Measurements from ENCODE around the gene RASSF3.

DNA sequence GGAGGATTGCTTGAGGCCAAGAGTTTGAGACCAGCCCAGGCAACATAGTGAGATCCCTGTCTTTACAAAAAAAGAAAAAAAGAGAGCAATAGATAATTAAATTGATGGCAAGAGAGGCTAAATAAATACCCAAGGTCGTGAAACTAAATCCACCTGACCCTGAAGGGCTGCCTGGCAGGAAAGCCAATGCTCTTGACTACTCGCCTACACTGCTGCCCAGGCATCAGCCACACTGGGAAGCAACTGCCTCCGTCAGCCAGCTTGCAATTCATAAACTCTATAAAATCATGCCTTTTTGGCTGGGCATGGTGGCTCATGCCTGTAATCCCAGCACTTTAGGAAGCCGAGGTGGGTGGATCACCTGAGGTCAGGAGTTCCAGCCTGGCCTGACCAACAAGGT lies 31.7 kb upstream of the RASSF3 start:
- TF ChIP-seq POLR2A (IDR thresholded peaks at IDR 0.05; ENCODE audit: low read depth, low read length) (no peak), POLR2AphosphoS5 (IDR thresholded peaks at IDR 0.05; ENCODE audit: low read depth, low read length) (no peak), SPI1 (IDR thresholded peaks at IDR 0.05; ENCODE audit: low read depth, low read length) (no peak), TAF1 (IDR thresholded peaks at IDR 0.05; ENCODE audit: low read depth, low read length) (no peak), POU2F2 (IDR thresholded peaks at IDR 0.05; ENCODE audit: low read depth, low read length) (no peak)

Data from GM12891 (cell line).